ENCODE data around the gene MGAT5B. TPM values are rescaled to one million over a fixed set of nuclear protein-coding genes. Genes with fewer than 3 reads are reported as not detected.
A peak's percentile ranks its signal among the peaks of the same experiment; 100 is the strongest.

MGAT5B gene
- total RNA-seq, 3 donors from 2014 or later, result 0.18 to 0.41 (median 0.21) TPM

DNA sequence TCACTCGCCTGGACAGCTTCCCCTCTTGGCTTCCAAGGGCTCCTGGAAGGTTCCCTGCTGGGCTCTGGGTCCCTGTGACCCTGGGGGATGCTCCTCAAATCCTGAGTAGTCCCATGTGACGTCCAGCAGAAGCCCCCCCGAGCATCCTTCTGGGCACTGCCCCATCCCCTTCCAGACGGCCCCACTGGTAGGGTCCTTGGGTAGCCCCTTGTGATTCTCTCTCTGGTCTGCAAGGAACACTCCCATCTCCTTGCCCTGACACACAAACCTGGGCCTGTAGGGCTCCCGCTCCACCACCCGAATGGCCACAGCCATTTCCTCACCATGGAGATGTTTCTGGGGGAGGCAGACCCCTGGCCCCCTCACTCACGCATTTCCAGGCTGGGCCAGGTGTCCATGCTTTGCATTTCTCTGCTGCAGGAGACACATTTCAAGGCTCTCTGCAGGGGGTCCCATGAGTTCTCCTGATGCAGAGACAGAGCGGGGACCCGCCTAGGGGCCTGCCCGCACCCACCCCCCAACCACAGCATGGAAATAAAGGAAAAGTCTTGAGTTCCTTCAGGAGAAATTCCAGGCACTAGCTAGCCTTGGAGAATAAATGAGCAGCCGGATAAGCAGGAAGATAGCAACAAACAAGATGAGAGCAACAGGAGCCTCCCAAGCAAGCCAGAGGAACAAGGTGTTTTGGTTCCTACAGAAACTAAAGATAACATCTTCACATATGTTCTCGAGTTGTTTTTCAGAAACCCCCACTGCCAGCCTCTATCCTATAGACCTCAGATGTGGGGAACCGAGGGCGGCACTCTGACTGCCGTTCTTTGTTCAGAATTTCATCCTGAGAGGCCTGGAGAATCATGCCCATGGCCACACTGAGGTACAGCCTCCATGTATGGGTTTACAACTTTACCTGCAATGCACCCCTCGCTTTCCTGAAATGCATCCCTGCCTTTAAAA is 128.8 kb downstream of the MGAT5B start:
- peak overlapping the region; percentile 26 for H3K4me3 Mint-ChIP-seq

DNA sequence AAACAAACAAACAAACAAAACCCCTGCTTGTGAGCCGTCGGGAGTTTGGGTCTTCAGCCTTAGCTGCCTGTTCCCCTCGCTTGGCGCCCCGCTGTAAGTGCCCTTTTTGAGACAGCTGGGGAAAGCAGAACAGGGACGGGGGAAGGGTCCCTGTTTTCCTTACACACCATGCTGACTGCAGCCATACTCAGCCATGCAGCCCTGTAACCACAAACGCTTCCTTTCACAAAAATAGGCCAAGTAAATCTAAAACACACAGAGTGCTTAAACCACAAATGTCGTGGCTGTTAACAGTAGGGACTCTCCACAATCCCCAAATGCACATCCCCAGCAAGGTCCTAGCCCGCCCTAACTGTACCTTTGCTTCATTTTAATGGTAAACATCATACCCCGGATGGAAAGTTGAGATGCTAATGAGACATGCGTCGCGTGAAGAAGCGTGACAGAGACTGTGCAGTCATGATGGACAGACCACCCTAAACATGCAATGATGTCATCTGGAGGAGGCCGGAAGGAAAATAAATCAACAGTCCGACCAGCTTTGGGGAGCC is 129.9 kb downstream of the MGAT5B start:
- peaks cover 51% of the 10 kb centered on the region for H3K4me1 Mint-ChIP-seq (ENCODE audit: low read depth)
- DNase-seq, result no peak
- peak; percentile 85 to 87 for ATAC-seq
- no peaks in the 10 kb centered on the region for H3K27me3 Mint-ChIP-seq (ENCODE audit: low read depth)
- no peaks in the 10 kb centered on the region for H3K9me3 Mint-ChIP-seq
- H3K4me3 Mint-ChIP-seq, result peak overlapping the region; percentile 65
- H3K36me3 Mint-ChIP-seq (ENCODE audit: insufficient read depth), result no peaks in the 10 kb centered on the region

More for the DNA sequence above, 128.8 kb downstream of the MGAT5B start:
- Mint-ChIP-seq H3K4me1 (ENCODE audit: low read depth) (peaks cover 51% of the 10 kb centered on the region), H3K9me3 (no peaks in the 10 kb centered on the region), H3K36me3 (ENCODE audit: insufficient read depth) (no peaks in the 10 kb centered on the region), H3K27me3 (ENCODE audit: low read depth) (no peaks in the 10 kb centered on the region)
- DNase-seq (no peak), ATAC-seq (peak in 1 of 2 donors; percentile 25)

GRCh38 chr17:76998839-76999238 is 130.6 kb downstream of the MGAT5B start:
- H3K4me1 Mint-ChIP-seq (ENCODE audit: low read depth), result peaks cover 49% of the 10 kb centered on the region
- ATAC-seq, result no peak
- H3K9me3 Mint-ChIP-seq, result no peaks in the 10 kb centered on the region
- H3K27me3 Mint-ChIP-seq (ENCODE audit: low read depth), result no peaks in the 10 kb centered on the region
- H3K36me3 Mint-ChIP-seq (ENCODE audit: insufficient read depth), result no peaks in the 10 kb centered on the region
- H3K4me3 Mint-ChIP-seq, result peak overlapping the region; percentile 65
- DNase-seq, result no peak

Other genes starting within 250 kb of the MGAT5B start
- 1 to 10 TPM in 1 of 3 donors, under 1 TPM in 2; 0.57 to 1.1 (median 0.63) TPM for gene ST6GALNAC1, start 224.6 kb upstream of the MGAT5B start, total RNA-seq
- gene MXRA7, start 157.4 kb upstream of the MGAT5B start, total RNA-seq, result 1 to 10 TPM; 2.0 to 2.3 (median 2.0) TPM
- 10 to 100 TPM; 67.3 to 73.2 (median 68.7) TPM for gene JMJD6, start 141.8 kb upstream of the MGAT5B start, total RNA-seq
- 10 to 100 TPM; 31.4 to 34.4 (median 31.5) TPM for gene METTL23, start 141.6 kb upstream of the MGAT5B start, total RNA-seq
- 100 to 1,000 TPM; 845 to 927 (median 920) TPM for gene SRSF2, start 131.1 kb upstream of the MGAT5B start, total RNA-seq
- gene MFSD11, start 130.3 kb upstream of the MGAT5B start, total RNA-seq, result 10 to 100 TPM; 14.6 to 16.6 (median 15.1) TPM

Data from activated T-cell treated with anti-CD3 and anti-CD28 coated beads, Interleukin-2, amount 50 U/mL, for 4 hours (primary cell).